Pancreas (tissue), 10 donors: ENCODE data around the gene PRKCD. TPM values are rescaled to one million over a fixed set of nuclear protein-coding genes. Genes with fewer than 3 reads are reported as not detected.

Experiments
- ATAC-seq, 4 donors: fragments of 200-7000 bp; cut with Tn5 transposase; one replicate each; pipeline versions ENCODE4 v1.8.0 to v1.9.1; 2020; ENCODE audit warnings: mild to moderate bottlenecking in 4 of 4, moderate library complexity in 4 of 4
- DNase-seq, 6 donors: peaks; one replicate each; pipeline ENCODE4 v3.0.0-alpha.2; 2020
- FAIRE-seq: peaks from 2 replicates; lab custom pipeline; 2012; peaks lifted over from hg19 to GRCh38; lab: Jason Lieb, UNC
- H3K27ac ChIP-seq, 4 donors: fragments of 200-600 bp; sonication (generic); 1 replicate in 3 of 4; 2 replicates in 1 of 4; pipeline versions ENCODE4 v1.5.0 to v1.8.0; 2020
- H3K27me3 ChIP-seq, 4 donors: fragments of 200-600 bp; one replicate each; pipeline ENCODE4 v1.8.0; 2021
- H3K36me3 ChIP-seq, 3 donors: fragments of 200-600 bp; sonication (generic) in 1 of 3; one replicate each; pipeline versions ENCODE4 v1.5.0 to v1.8.0; 2020 to 2021
- H3K4me1 ChIP-seq, 3 donors: fragments of 200-600 bp; one replicate each; pipeline ENCODE4 v1.8.0; 2021
- H3K4me3 ChIP-seq, 4 donors: fragments of 200-600 bp; sonication (generic) in 2 of 4; one replicate each; pipeline versions ENCODE4 v1.5.0 to v1.8.0; 2020 to 2021
- H3K9me3 ChIP-seq, 4 donors: fragments of 200-600 bp; one replicate each; pipeline ENCODE4 v1.8.0; 2021
- WGBS, 2 donors: extraction: QIAGEN DNeasy Blood & Tissue Kit; methylation state at CpG; one replicate each; pipeline ENCODE4 v1.1.7; 2013; 5-methylcytosine and 5-hydroxymethylcytosine counted together
- intact Hi-C, 3 donors: fragments of 100-400 bp; cut with DNase I; formaldehyde crosslinking; loops; one replicate each; pipeline versions ENCODE4 v1.11.1 to v1.14.2; 2022
- polyA plus RNA-seq, 2 donors: library from polyadenylated mRNA; stranded (reverse); fragments of 200-250 nt; gene quantifications; one replicate each; pipeline ENCODE4 v1.2.3, GENCODE V29; 2013
- total RNA-seq, 6 donors: library from RNA; stranded (reverse); fragmentation: NEBNext Ultra II Directional in 4 of 6; extraction: Animal tissue kit (Norgen Biotek cat#: 25700) in 4 of 6; gene quantifications; one replicate each; pipeline versions ENCODE4 v1.2.1 to v1.2.4, GENCODE V29; 2021 to 2023
- TF ChIP-seq, protein P1 (sequence below), 4 donors: fragments of 200-600 bp; sonication (generic) in 3 of 4; IDR thresholded peaks; one replicate each; pipeline versions ENCODE4 v1.5.0 to v1.8.0; 2021; ENCODE audit warnings: antibody characterized with exemption in 4 of 4
- donor health status: healthy with polysubstance abuse.
- donor health status: DM: no; HTN: no; CAD: no; lungs with moderate emphysema.
- donor health status: DM: no; HTN: no; CAD: no.
- donor health status: control.
- donor health status: control.
- donor health status: Bipolar disorder and iron deficiency.
- donor health status: DM: yes; HTN: yes; CAD: no.
- donor health status: DM: no; HTN: no; CAD: no.
- donor health status: DM: no; HTN: no; CAD: no.
- donor health status: DM: yes; HTN: yes; CAD: no.

PRKCD gene
- total and polyA plus RNA-seq, 8 donors, result 10.7 to 32.5 (median 14.6) TPM

DNA sequence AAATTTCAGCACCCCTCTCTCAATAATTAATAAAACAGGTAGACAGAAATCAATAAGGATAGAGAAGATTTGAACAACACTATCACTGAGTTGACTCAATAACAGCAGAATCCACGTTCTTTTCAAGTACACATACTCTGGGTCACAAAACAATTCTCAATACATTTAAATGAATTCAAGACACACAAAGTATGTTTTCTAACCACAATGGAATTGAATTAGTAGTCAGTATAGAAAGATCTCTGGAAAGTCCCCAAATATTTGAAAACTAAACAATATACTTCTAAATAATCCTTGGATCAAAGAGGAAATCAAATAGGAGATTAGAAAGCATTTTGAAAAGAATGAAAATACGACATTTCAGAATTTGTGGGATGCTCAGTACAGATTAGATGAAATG is 54.8 kb downstream of the PRKCD start:
- no peak for ATAC-seq
- Histone ChIP-seq H3K36me3 (no peaks in the 10 kb centered on the region), H3K9me3 (no peaks in the 10 kb centered on the region), H3K27ac (no peak overlapping the region), H3K4me1 (no peaks in the 10 kb centered on the region), H3K27me3 (no peaks in the 10 kb centered on the region), H3K4me3 (no peak overlapping the region)
- TF ChIP-seq, protein P1, sequence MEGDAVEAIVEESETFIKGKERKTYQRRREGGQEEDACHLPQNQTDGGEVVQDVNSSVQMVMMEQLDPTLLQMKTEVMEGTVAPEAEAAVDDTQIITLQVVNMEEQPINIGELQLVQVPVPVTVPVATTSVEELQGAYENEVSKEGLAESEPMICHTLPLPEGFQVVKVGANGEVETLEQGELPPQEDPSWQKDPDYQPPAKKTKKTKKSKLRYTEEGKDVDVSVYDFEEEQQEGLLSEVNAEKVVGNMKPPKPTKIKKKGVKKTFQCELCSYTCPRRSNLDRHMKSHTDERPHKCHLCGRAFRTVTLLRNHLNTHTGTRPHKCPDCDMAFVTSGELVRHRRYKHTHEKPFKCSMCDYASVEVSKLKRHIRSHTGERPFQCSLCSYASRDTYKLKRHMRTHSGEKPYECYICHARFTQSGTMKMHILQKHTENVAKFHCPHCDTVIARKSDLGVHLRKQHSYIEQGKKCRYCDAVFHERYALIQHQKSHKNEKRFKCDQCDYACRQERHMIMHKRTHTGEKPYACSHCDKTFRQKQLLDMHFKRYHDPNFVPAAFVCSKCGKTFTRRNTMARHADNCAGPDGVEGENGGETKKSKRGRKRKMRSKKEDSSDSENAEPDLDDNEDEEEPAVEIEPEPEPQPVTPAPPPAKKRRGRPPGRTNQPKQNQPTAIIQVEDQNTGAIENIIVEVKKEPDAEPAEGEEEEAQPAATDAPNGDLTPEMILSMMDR (IDR thresholded peaks at IDR 0.05), result no peak
- 56 to 62% methylated on average over 2 of the region's 2 CpGs for WGBS, 2 donors
- intact Hi-C loops, result no loop called here
- no peak for DNase-seq
- no peak for FAIRE-seq

DNA sequence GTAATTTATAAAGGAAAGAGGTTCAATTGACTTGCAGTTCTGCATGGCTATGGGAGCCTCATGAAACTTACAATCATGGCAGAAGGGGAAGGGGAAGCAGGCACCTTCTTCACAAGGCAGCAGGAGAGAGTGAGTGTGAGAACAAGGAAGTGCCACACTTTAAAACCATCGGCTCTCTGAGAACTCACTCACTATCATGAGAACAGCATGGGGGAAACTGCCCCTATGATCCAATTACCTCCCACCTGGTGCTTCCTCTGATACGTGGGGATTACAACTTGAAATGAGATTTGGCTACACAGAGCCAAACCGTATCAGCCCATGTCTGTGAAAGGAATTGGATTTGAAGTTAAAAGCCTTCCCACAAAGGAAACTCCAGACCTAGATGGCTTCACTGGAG is 55.7 kb downstream of the PRKCD start:
- H3K4me1 ChIP-seq, result no peaks in the 10 kb centered on the region
- ATAC-seq (no peak), DNase-seq (peak in 1 of 6 donors; percentile 1), FAIRE-seq (no peak)
- no peak overlapping the region for H3K4me3 ChIP-seq
- H3K27ac ChIP-seq, result no peak overlapping the region
- WGBS, 2 donors, result 35 to 46% methylated on average over 3 of the region's 3 CpGs
- H3K9me3 ChIP-seq, result no peaks in the 10 kb centered on the region
- H3K36me3 ChIP-seq, result no peaks in the 10 kb centered on the region
- H3K27me3 ChIP-seq, result no peaks in the 10 kb centered on the region
- TF ChIP-seq, protein P1 (IDR thresholded peaks at IDR 0.05), result no peak
- intact Hi-C loops, result no loop called here

DNA sequence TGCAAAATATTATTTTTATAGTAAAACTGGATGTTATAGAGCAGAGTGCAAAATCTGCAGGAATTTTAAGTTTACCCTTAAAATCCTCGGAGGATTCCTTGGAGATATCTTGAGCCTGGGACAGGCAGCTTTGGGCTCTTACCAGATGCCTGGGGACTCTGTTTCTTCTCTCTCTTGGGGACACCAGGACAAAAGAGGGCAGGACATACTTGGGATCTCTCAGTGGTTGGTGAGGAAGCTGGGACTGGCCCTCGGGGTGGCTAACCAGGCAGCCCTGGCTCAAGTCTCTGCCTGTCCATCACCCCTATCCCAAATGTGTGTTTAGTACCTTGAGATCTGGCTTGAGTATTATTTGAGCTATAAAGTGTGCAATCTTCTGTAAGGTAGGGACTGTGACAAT is 56.2 kb downstream of the PRKCD start:
- DNase-seq (peak in 1 of 6 donors; percentile 2), ATAC-seq (no peak)
- intact Hi-C loops, result no loop called here

DNA sequence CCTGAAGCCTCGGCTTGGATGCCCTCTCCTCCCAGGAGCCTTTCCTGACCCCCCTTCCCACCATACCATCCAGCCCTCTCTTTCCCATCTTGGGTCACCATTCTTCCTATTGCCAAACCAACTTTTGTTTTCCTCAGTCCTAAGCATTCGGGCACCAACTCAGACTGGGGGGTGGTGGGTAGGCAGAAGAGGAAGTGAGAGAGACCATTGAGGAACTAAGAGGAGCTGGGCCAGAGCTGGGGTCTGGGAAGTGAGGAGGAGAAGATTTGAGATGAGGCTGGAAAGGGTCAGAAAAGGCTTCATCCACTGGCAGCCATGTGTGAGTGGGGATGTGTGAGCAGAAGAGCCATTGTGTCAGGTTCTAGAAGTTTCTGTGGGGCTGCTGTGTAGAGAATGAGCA is 57.1 kb downstream of the PRKCD start:
- Histone ChIP-seq H3K27ac (no peak overlapping the region), H3K4me1 (no peaks in the 10 kb centered on the region), H3K9me3 (no peaks in the 10 kb centered on the region), H3K36me3 (no peaks in the 10 kb centered on the region), H3K27me3 (no peaks in the 10 kb centered on the region), H3K4me3 (no peak overlapping the region)
- ATAC-seq (no peak), FAIRE-seq (no peak), DNase-seq (no peak)
- intact Hi-C loops, result no loop called here
- TF ChIP-seq, protein P1 (IDR thresholded peaks at IDR 0.05), result no peak
- 64 to 70% methylated on average over 2 of the region's 2 CpGs for WGBS, 2 donors

More for the DNA sequence above, 56.2 kb downstream of the PRKCD start:
- no peaks in the 10 kb centered on the region for H3K9me3 ChIP-seq
- no peaks in the 10 kb centered on the region for H3K27me3 ChIP-seq
- H3K36me3 ChIP-seq, result no peaks in the 10 kb centered on the region
- WGBS, 2 donors, result 68 to 72% methylated on average over 2 of the region's 2 CpGs
- H3K27ac ChIP-seq, result no peak overlapping the region
- FAIRE-seq, result no peak
- no peaks in the 10 kb centered on the region for H3K4me1 ChIP-seq
- H3K4me3 ChIP-seq, result no peak overlapping the region
- TF ChIP-seq, protein P1 (IDR thresholded peaks at IDR 0.05), result no peak

DNA sequence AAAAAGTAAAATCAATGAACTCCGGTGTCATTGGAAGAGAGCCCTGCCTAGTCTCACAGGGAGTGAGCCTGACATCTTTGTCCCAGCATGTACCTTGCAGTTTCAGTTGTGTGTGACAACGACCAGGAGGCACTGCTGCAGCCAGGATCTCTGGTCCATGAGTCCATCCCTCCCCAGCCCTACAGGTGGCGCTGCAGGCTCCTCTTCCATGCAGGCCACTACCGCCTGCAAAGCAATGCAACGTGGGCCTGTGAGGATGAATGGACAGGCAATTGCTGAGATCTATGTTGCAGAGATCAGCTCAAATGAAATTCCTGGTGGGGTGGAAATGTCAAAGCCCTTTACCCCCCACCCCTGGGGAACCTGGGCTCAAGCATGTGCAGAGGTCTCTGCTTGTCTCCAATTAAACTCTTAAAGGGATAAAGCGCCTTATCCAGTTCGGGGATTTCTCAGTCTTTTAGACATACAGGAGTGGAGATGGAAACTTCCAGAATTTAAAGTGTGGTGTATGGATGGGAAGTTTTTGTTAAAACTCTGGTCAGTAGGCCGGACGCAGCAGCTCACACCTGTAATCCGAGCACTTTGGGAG is 59.0 kb downstream of the PRKCD start:
- WGBS, 2 donors, result 37 to 40% methylated on average over 10 of the region's 10 CpGs
- H3K36me3 ChIP-seq, result peaks cover 1 to 12% (median 6%) of the 10 kb centered on the region in 3 donors
- TF ChIP-seq, protein P1 (IDR thresholded peaks at IDR 0.05), result peak; percentile 86 to 93 (median 90)
- no peaks in the 10 kb centered on the region for H3K27me3 ChIP-seq
- no peaks in the 10 kb centered on the region for H3K4me1 ChIP-seq
- H3K4me3 ChIP-seq, result no peak overlapping the region
- DNase-seq, result peak; percentile 79 to 96 (median 89)
- intact Hi-C loops, result no loop called here
- no peaks in the 10 kb centered on the region for H3K9me3 ChIP-seq
- no peak overlapping the region for H3K27ac ChIP-seq
- FAIRE-seq, result no peak
- ATAC-seq, result peak; percentile 87 to 98 (median 95)
